Measurements from ENCODE around the gene LMBR1.
"Not testable (repeated sequence)": the region's sequence is repeated elsewhere in the genome, so short reads cannot be mapped to it uniquely, and the experiment has no call there.

LMBR1 gene

GRCh38 chr7:156816943-156817572, 75.9 kb downstream of the LMBR1 start:
- Mint-ChIP-seq H3K4me3 (no peak overlapping the region), H3K27ac (no peak overlapping the region), H3K4me1 (no peaks in the 10 kb centered on the region), H3K9me3 (no peaks in the 10 kb centered on the region), H3K36me3 (peaks cover 23% of the 10 kb centered on the region), H3K27me3 (no peaks in the 10 kb centered on the region)
- no peak for ATAC-seq

GRCh38 chr7:156811706-156812105, 81.3 kb downstream of the LMBR1 start:
- Mint-ChIP-seq H3K9me3 (no peaks in the 10 kb centered on the region), H3K4me1 (no peaks in the 10 kb centered on the region), H3K36me3 (peaks cover 35% of the 10 kb centered on the region), H3K27ac (no peak overlapping the region), H3K4me3 (no peak overlapping the region), H3K27me3 (no peaks in the 10 kb centered on the region)
- ATAC-seq, result no peak

GRCh38 chr7:156803656-156804055, 89.3 kb downstream of the LMBR1 start:
- not testable (repeated sequence) for H3K27ac Mint-ChIP-seq, H3K4me1 Mint-ChIP-seq, H3K27me3 Mint-ChIP-seq, H3K4me3 Mint-ChIP-seq, ATAC-seq, H3K9me3 Mint-ChIP-seq
- peaks cover 40% of the 10 kb centered on the region for H3K36me3 Mint-ChIP-seq

GRCh38 chr7:156802214-156802613, 90.8 kb downstream of the LMBR1 start:
- H3K27ac Mint-ChIP-seq, result no peak overlapping the region
- peaks cover 36% of the 10 kb centered on the region for H3K36me3 Mint-ChIP-seq
- no peaks in the 10 kb centered on the region for H3K4me1 Mint-ChIP-seq
- ATAC-seq, result no peak
- H3K9me3 Mint-ChIP-seq, result no peaks in the 10 kb centered on the region
- no peak overlapping the region for H3K4me3 Mint-ChIP-seq
- H3K27me3 Mint-ChIP-seq, result no peaks in the 10 kb centered on the region

- no peaks in the 10 kb centered on the region for H3K9me3 Mint-ChIP-seq
- ATAC-seq, result no peak
- H3K27ac Mint-ChIP-seq, result no peak overlapping the region
- no peaks in the 10 kb centered on the region for H3K4me1 Mint-ChIP-seq
- H3K36me3 Mint-ChIP-seq, result peaks cover 29% of the 10 kb centered on the region
- no peak overlapping the region for H3K4me3 Mint-ChIP-seq
- no peaks in the 10 kb centered on the region for H3K27me3 Mint-ChIP-seq
These were observed 97.6 kb downstream of the LMBR1 start for GRCh38 chr7:156795415-156795814.

- no peaks in the 10 kb centered on the region for H3K27me3 Mint-ChIP-seq
- H3K27ac Mint-ChIP-seq, result no peak overlapping the region
- ATAC-seq, result no peak
These were observed 99.6 kb downstream of the LMBR1 start for GRCh38 chr7:156793334-156793733.

GRCh38 chr7:156792611-156793010, 100.4 kb downstream of the LMBR1 start:
- no peaks in the 10 kb centered on the region for H3K4me1 Mint-ChIP-seq
- peaks cover 17% of the 10 kb centered on the region for H3K36me3 Mint-ChIP-seq
- no peak overlapping the region for H3K27ac Mint-ChIP-seq
- no peaks in the 10 kb centered on the region for H3K27me3 Mint-ChIP-seq
- no peaks in the 10 kb centered on the region for H3K9me3 Mint-ChIP-seq
- H3K4me3 Mint-ChIP-seq, result no peak overlapping the region
- ATAC-seq, result no peak

More at GRCh38 chr7:156793334-156793733, 99.6 kb downstream of the LMBR1 start:
- no peak overlapping the region for H3K4me3 Mint-ChIP-seq
- peaks cover 17% of the 10 kb centered on the region for H3K36me3 Mint-ChIP-seq
- no peaks in the 10 kb centered on the region for H3K4me1 Mint-ChIP-seq
- no peaks in the 10 kb centered on the region for H3K9me3 Mint-ChIP-seq

GRCh38 chr7:156791241-156791640, 101.7 kb downstream of the LMBR1 start:
- Mint-ChIP-seq H3K9me3 (no peaks in the 10 kb centered on the region), H3K27me3 (no peaks in the 10 kb centered on the region), H3K36me3 (peaks cover 21% of the 10 kb centered on the region), H3K4me3 (no peak overlapping the region), H3K27ac (peak overlapping the region; percentile 5), H3K4me1 (no peaks in the 10 kb centered on the region)
- ATAC-seq, result no peak

GRCh38 chr7:156790264-156790663, 102.7 kb downstream of the LMBR1 start:
- ATAC-seq, result no peak
- peaks cover 6% of the 10 kb centered on the region for H3K4me1 Mint-ChIP-seq
- H3K27me3 Mint-ChIP-seq, result no peaks in the 10 kb centered on the region
- H3K36me3 Mint-ChIP-seq, result peaks cover 17% of the 10 kb centered on the region
- no peaks in the 10 kb centered on the region for H3K9me3 Mint-ChIP-seq
- no peak overlapping the region for H3K4me3 Mint-ChIP-seq
- no peak overlapping the region for H3K27ac Mint-ChIP-seq

- Mint-ChIP-seq H3K27me3 (no peaks in the 10 kb centered on the region), H3K36me3 (peaks cover 16% of the 10 kb centered on the region), H3K27ac (no peak overlapping the region), H3K4me3 (no peak overlapping the region), H3K9me3 (peaks cover 3% of the 10 kb centered on the region), H3K4me1 (peaks cover 28% of the 10 kb centered on the region)
- ATAC-seq, result no peak
These were observed 106.9 kb downstream of the LMBR1 start for GRCh38 chr7:156785998-156786543.

- Mint-ChIP-seq H3K4me3 (no peak overlapping the region), H3K36me3 (peaks cover 16% of the 10 kb centered on the region), H3K27ac (peak overlapping the region; percentile 50), H3K27me3 (no peaks in the 10 kb centered on the region), H3K9me3 (peaks cover 3% of the 10 kb centered on the region), H3K4me1 (peaks cover 41% of the 10 kb centered on the region)
- no peak for ATAC-seq
These were observed 109.1 kb downstream of the LMBR1 start for GRCh38 chr7:156783864-156784263.

GRCh38 chr7:156781972-156782371, 111.0 kb downstream of the LMBR1 start:
- Mint-ChIP-seq H3K4me3 (peak overlapping the region; percentile 27), H3K4me1 (peaks cover 53% of the 10 kb centered on the region), H3K36me3 (peaks cover 23% of the 10 kb centered on the region), H3K27me3 (no peaks in the 10 kb centered on the region), H3K9me3 (peaks cover 7% of the 10 kb centered on the region), H3K27ac (peak overlapping the region; percentile 81)
- no peak for ATAC-seq

- ATAC-seq, result peak; percentile 96
- no peaks in the 10 kb centered on the region for H3K27me3 Mint-ChIP-seq
- H3K4me3 Mint-ChIP-seq, result peak overlapping the region; percentile 72
- H3K9me3 Mint-ChIP-seq, result peaks cover 12% of the 10 kb centered on the region
- H3K27ac Mint-ChIP-seq, result peak overlapping the region; percentile 81
- peaks cover 60% of the 10 kb centered on the region for H3K4me1 Mint-ChIP-seq
- peaks cover 30% of the 10 kb centered on the region for H3K36me3 Mint-ChIP-seq
These were observed 112.1 kb downstream of the LMBR1 start for GRCh38 chr7:156780724-156781455.

GRCh38 chr7:156778668-156779067, 114.3 kb downstream of the LMBR1 start:
- no peak for ATAC-seq
- H3K4me1 Mint-ChIP-seq, result peaks cover 57% of the 10 kb centered on the region
- no peaks in the 10 kb centered on the region for H3K27me3 Mint-ChIP-seq
- no peak overlapping the region for H3K4me3 Mint-ChIP-seq
- H3K27ac Mint-ChIP-seq, result peak overlapping the region; percentile 96
- H3K9me3 Mint-ChIP-seq, result peaks cover 14% of the 10 kb centered on the region
- H3K36me3 Mint-ChIP-seq, result peaks cover 22% of the 10 kb centered on the region

- ATAC-seq, result no peak
- peak overlapping the region; percentile 96 for H3K27ac Mint-ChIP-seq
- peaks cover 18% of the 10 kb centered on the region for H3K9me3 Mint-ChIP-seq
- no peaks in the 10 kb centered on the region for H3K27me3 Mint-ChIP-seq
- no peak overlapping the region for H3K4me3 Mint-ChIP-seq
- H3K36me3 Mint-ChIP-seq, result peaks cover 26% of the 10 kb centered on the region
- peaks cover 61% of the 10 kb centered on the region for H3K4me1 Mint-ChIP-seq
These were observed 114.8 kb downstream of the LMBR1 start for GRCh38 chr7:156778201-156778600.

All from stimulated activated memory B cell treated with anti-CD40 and anti-IgM and Interleukin-4, amounts not matched to agents 10 μg/mL and 1 μg/mL and 100 μg/mL, for 72 hours (primary cell).